Activated gamma-delta T cell (primary cell): ENCODE results near the gene ZNF205.

Experiments used
- DNase-seq: peaks from one replicate; lab custom pipeline; 2025; lab: John Stamatoyannopoulos, UW

Gene ZNF205

GRCh38 chr16:3084969-3085670 lies 27.3 kb upstream of the ZNF205 start:
- DNase-seq, result no peak

- no peak for DNase-seq
Measured at GRCh38 chr16:3085868-3086595, 26.4 kb upstream of the ZNF205 start.

GRCh38 chr16:3086596-3087242 lies 25.7 kb upstream of the ZNF205 start:
- DNase-seq, result no peak

GRCh38 chr16:3087243-3088235 lies 24.8 kb upstream of the ZNF205 start:
- no peak for DNase-seq

GRCh38 chr16:3088450-3088849 lies 23.9 kb upstream of the ZNF205 start:
- no peak for DNase-seq

GRCh38 chr16:3088925-3089716 lies 23.3 kb upstream of the ZNF205 start:
- DNase-seq, result no peak

GRCh38 chr16:3089717-3090592 lies 22.4 kb upstream of the ZNF205 start:
- no peak for DNase-seq

- DNase-seq, result no peak
Measured at GRCh38 chr16:3091551-3091950, 20.8 kb upstream of the ZNF205 start.

- DNase-seq, result no peak
Measured at GRCh38 chr16:3092501-3092941, 19.9 kb upstream of the ZNF205 start.

- DNase-seq, result no peak
Measured at GRCh38 chr16:3094289-3095027, 17.9 kb upstream of the ZNF205 start.

GRCh38 chr16:3095869-3096268 lies 16.5 kb upstream of the ZNF205 start:
- DNase-seq, result no peak

GRCh38 chr16:3096362-3096761 lies 16.0 kb upstream of the ZNF205 start:
- DNase-seq, result no peak

- DNase-seq, result no peak
Measured at GRCh38 chr16:3097266-3097665, 15.1 kb upstream of the ZNF205 start.

- no peak for DNase-seq
Measured at GRCh38 chr16:3098459-3099394, 13.7 kb upstream of the ZNF205 start, which contains the start of gene ZSCAN10. Gene ZSCAN10, minus strand, starts transcription at chr16:3099294. Its CDS starts 6,357 bp downstream, at chr16:3092937.

GRCh38 chr16:3099395-3099731 lies 13.0 kb upstream of the ZNF205 start:
- no peak for DNase-seq

GRCh38 chr16:3099732-3100499 lies 12.5 kb upstream of the ZNF205 start:
- DNase-seq, result peak; percentile 72
